H9 (cell line): ENCODE measurements around the gene MT4. TPM values are rescaled to one million over a fixed set of nuclear protein-coding genes. Genes with fewer than 3 reads are reported as not detected.

Experiments used
- DNase-seq: peaks from one replicate; pipeline ENCODE4 v3.0.0-alpha.2; 2017
- H2AFZ ChIP-seq: one replicate; pipeline ENCODE4 v1.6.1; 2013; ENCODE audit warnings: mild to moderate bottlenecking, low read length, control low read depth, moderate library complexity
- H2AK5ac ChIP-seq: 2 replicates; pipeline ENCODE4 v1.6.1; 2013; ENCODE audit warnings: low read length, control low read depth, mixed read lengths; ENCODE audit not compliant: insufficient read length
- H2BK120ac ChIP-seq: one replicate; pipeline ENCODE4 v1.6.1; 2013; ENCODE audit warnings: low read depth, mild to moderate bottlenecking, low read length, control low read depth, inconsistent platforms; ENCODE audit not compliant: poor library complexity, severe bottlenecking
- H2BK12ac ChIP-seq: 2 replicates; pipeline ENCODE4 v1.6.1; 2013; ENCODE audit warnings: low read length, control low read depth, mixed read lengths, low read depth; ENCODE audit not compliant: insufficient read length
- H2BK15ac ChIP-seq: 2 replicates; pipeline ENCODE4 v1.6.1; 2013; ENCODE audit warnings: low read depth, low read length, control low read depth
- H2BK20ac ChIP-seq: one replicate; pipeline ENCODE4 v1.6.1; 2013; ENCODE audit warnings: low read depth, mild to moderate bottlenecking, low read length, control low read depth, inconsistent platforms; ENCODE audit not compliant: poor library complexity, severe bottlenecking
- H2BK5ac ChIP-seq: 2 replicates; pipeline ENCODE4 v1.6.1; 2013; ENCODE audit warnings: low read length, control low read depth, mixed read lengths; ENCODE audit not compliant: insufficient read length
- H3K14ac ChIP-seq: 2 replicates; pipeline ENCODE4 v1.6.1; 2013; ENCODE audit warnings: low read length, control low read depth; ENCODE audit not compliant: insufficient read depth
- H3K18ac ChIP-seq: 2 replicates; pipeline ENCODE4 v1.6.1; 2013; ENCODE audit warnings: low read depth, mild to moderate bottlenecking, mixed read lengths, low read length, control low read depth; ENCODE audit not compliant: insufficient read length
- H3K23ac ChIP-seq: 2 replicates; pipeline ENCODE4 v1.6.1; 2013; ENCODE audit warnings: low read length, control low read depth, mixed read lengths, low read depth; ENCODE audit not compliant: insufficient read length
- H3K23me2 ChIP-seq: 2 replicates; pipeline ENCODE4 v1.6.1; 2013; ENCODE audit warnings: low read depth, mild to moderate bottlenecking, mixed read lengths, low read length, control low read depth; ENCODE audit not compliant: insufficient read length, poor library complexity, severe bottlenecking
- H3K27ac ChIP-seq: 2 replicates; pipeline ENCODE4 v1.5.1; 2013; ENCODE audit warnings: low read length, control low read depth, mixed read lengths, low read depth; ENCODE audit not compliant: insufficient read length
- H3K27me3 ChIP-seq: 2 replicates; pipeline ENCODE4 v1.6.1; 2013; ENCODE audit warnings: low read length, control low read depth, inconsistent platforms; ENCODE audit not compliant: insufficient read depth
- H3K4ac ChIP-seq: 2 replicates; pipeline ENCODE4 v1.6.1; 2013; ENCODE audit warnings: low read depth, mild to moderate bottlenecking, control low read depth, inconsistent platforms, low read length, moderate library complexity
- H3K4me1 ChIP-seq: 2 replicates; pipeline ENCODE4 v1.6.1; 2013; ENCODE audit warnings: low read length, control low read depth, inconsistent platforms; ENCODE audit not compliant: insufficient read depth
- H3K4me2 ChIP-seq: 2 replicates; pipeline ENCODE4 v1.6.1; 2013; ENCODE audit warnings: low read length, control low read depth, mixed read lengths; ENCODE audit not compliant: insufficient read length, insufficient read depth
- H3K56ac ChIP-seq: 2 replicates; pipeline ENCODE4 v1.6.1; 2013; ENCODE audit warnings: low read depth, mild to moderate bottlenecking, mixed read lengths, low read length, control low read depth; ENCODE audit not compliant: insufficient read length
- H3K79me1 ChIP-seq: 2 replicates; pipeline ENCODE4 v1.6.1; 2013; ENCODE audit warnings: low read depth, mild to moderate bottlenecking, moderate library complexity, low read length, control low read depth, inconsistent platforms; ENCODE audit not compliant: insufficient read depth, poor library complexity, severe bottlenecking
- H3K79me2 ChIP-seq: 2 replicates; pipeline ENCODE4 v1.6.1; 2013; ENCODE audit warnings: low read length, control low read depth, inconsistent platforms; ENCODE audit not compliant: insufficient read depth
- H3K9ac ChIP-seq: 2 replicates; pipeline ENCODE4 v1.6.1; 2013; ENCODE audit warnings: low read length, control low read depth, mixed read lengths; ENCODE audit not compliant: insufficient read length; ENCODE audit errors: extremely low read depth
- H3K9me3 ChIP-seq: one replicate; pipeline ENCODE4 v1.6.1; 2013; ENCODE audit warnings: low read depth, low read length, inconsistent platforms; ENCODE audit not compliant: control insufficient read depth
- H3T11ph ChIP-seq: one replicate; pipeline ENCODE4 v1.6.1; 2013; ENCODE audit warnings: mild to moderate bottlenecking, low read length, control low read depth, inconsistent platforms
- H4K20me1 ChIP-seq: one replicate; pipeline ENCODE4 v1.6.1; 2013; ENCODE audit not compliant: control insufficient read depth, insufficient read length, insufficient read depth
- H4K5ac ChIP-seq: 2 replicates; pipeline ENCODE4 v1.6.1; 2013; ENCODE audit warnings: low read depth, mild to moderate bottlenecking, mixed read lengths, low read length, control low read depth; ENCODE audit not compliant: insufficient read length
- H4K8ac ChIP-seq: replicated peaks from 2 replicates; pipeline ENCODE4 v1.6.1; 2013; ENCODE audit warnings: low read length, control low read depth, mixed read lengths, low read depth; ENCODE audit not compliant: insufficient read length
- H4K91ac ChIP-seq: 2 replicates; pipeline ENCODE4 v1.6.1; 2013; ENCODE audit warnings: low read depth, mild to moderate bottlenecking, moderate library complexity, mixed read lengths, low read length, control low read depth; ENCODE audit not compliant: insufficient read length
- H3K27ac Mint-ChIP-seq, 3 experiments: 2 replicates in 2 of 3; 3 replicates in 1 of 3; pipeline ENCODE4 v1.8.0; 2020 to 2021; ENCODE audit warnings: mixed read lengths in 3 of 3, mild to moderate bottlenecking in 1 of 3, moderate library complexity in 1 of 3
- H3K27me3 Mint-ChIP-seq: 2 replicates; pipeline ENCODE4 v1.8.0; 2021; ENCODE audit warnings: low read depth, mild to moderate bottlenecking, moderate library complexity, mixed read lengths
- H3K36me3 Mint-ChIP-seq, 3 experiments: 2 replicates in 2 of 3; 3 replicates in 1 of 3; pipeline ENCODE4 v1.8.0; 2020 to 2021; ENCODE audit warnings: low read depth in 3 of 3, mixed read lengths in 3 of 3; ENCODE audit not compliant: insufficient read depth in 1 of 3
- H3K4me1 Mint-ChIP-seq, 2 experiments: 2 replicates each; pipeline ENCODE4 v1.8.0; 2020; ENCODE audit warnings: mixed read lengths in 2 of 2
- H3K4me3 Mint-ChIP-seq, 2 experiments: 2 replicates in 1 of 2; 3 replicates in 1 of 2; pipeline ENCODE4 v1.8.0; 2020 to 2021; ENCODE audit warnings: mild to moderate bottlenecking in 2 of 2, mixed read lengths in 2 of 2, moderate library complexity in 1 of 2
- H3K9me3 Mint-ChIP-seq, 2 experiments: 2 replicates in 1 of 2; 3 replicates in 1 of 2; pipeline ENCODE4 v1.8.0; 2020; ENCODE audit warnings: mild to moderate bottlenecking in 2 of 2, mixed read lengths in 2 of 2, moderate library complexity in 1 of 2
- WGBS: extraction: QIAGEN DNeasy Blood & Tissue Kit; methylation state at CpG from one replicate; pipeline ENCODE4 v1.1.7; 2013; ENCODE audit warnings: missing lambda C conversion rate, low lambda C conversion rate, mixed read lengths; ENCODE audit not compliant: insufficient read length; ENCODE audit errors: extremely low coverage; 5-methylcytosine and 5-hydroxymethylcytosine counted together
- total RNA-seq: library from RNA; stranded (reverse); gene quantifications from 2 replicates; pipeline ENCODE4 v1.2.1, GENCODE V29; 2021
- TF ChIP-seq, protein P1 (sequence below): fragments of 200-600 bp; sonication (generic); conservative IDR thresholded peaks from 3 replicates; pipeline ENCODE4 v1.8.0; 2021; ENCODE audit warnings: antibody characterized with exemption, mild to moderate bottlenecking

MT4 gene
- total RNA-seq, 1 experiment from 2014 or later: not detected

GRCh38 chr16:56589141-56590039, 24.5 kb downstream of the MT4 start, which contains the start of gene MT3:
TSS of gene MT3 (plus strand) at chr16:56589528. CDS start at chr16:56589591, 63 bp downstream.
- no peak within 1 kb of the TSS for H2BK12ac ChIP-seq
- Mint-ChIP-seq H3K4me1 (peaks cover 6 to 13% of the 10 kb centered on the region in 2 experiments), H3K36me3 (no peaks in the 10 kb centered on the region), H3K9me3 (no peaks in the 10 kb centered on the region; a peak in 2 of 5 replicates), H3K4me3 (peak within 1 kb of the TSS; percentile 67 to 82), H3K27ac (no peak within 1 kb of the TSS), H3K27me3 (peaks cover 97% of the 10 kb centered on the region)
- no peak within 1 kb of the TSS for H2AK5ac ChIP-seq
- no peaks in the 10 kb centered on the region for H3K9me3 ChIP-seq
- TF ChIP-seq, protein P1, sequence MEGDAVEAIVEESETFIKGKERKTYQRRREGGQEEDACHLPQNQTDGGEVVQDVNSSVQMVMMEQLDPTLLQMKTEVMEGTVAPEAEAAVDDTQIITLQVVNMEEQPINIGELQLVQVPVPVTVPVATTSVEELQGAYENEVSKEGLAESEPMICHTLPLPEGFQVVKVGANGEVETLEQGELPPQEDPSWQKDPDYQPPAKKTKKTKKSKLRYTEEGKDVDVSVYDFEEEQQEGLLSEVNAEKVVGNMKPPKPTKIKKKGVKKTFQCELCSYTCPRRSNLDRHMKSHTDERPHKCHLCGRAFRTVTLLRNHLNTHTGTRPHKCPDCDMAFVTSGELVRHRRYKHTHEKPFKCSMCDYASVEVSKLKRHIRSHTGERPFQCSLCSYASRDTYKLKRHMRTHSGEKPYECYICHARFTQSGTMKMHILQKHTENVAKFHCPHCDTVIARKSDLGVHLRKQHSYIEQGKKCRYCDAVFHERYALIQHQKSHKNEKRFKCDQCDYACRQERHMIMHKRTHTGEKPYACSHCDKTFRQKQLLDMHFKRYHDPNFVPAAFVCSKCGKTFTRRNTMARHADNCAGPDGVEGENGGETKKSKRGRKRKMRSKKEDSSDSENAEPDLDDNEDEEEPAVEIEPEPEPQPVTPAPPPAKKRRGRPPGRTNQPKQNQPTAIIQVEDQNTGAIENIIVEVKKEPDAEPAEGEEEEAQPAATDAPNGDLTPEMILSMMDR: peak; percentile 31; the same call in 2 of the 3 replicates
- H2BK15ac ChIP-seq: no peak within 1 kb of the TSS
- H3K4me2 ChIP-seq: peak within 1 kb of the TSS; percentile 73
- H2AFZ ChIP-seq: no peak within 1 kb of the TSS
- no peaks in the 10 kb centered on the region for H3K4me1 ChIP-seq
- H4K8ac ChIP-seq: no peak within 1 kb of the TSS
- H2BK120ac ChIP-seq: no peak within 1 kb of the TSS
- H3K56ac ChIP-seq: no peak within 1 kb of the TSS
- H3K4ac ChIP-seq: no peak within 1 kb of the TSS
- no peaks in the 10 kb centered on the region for H3K79me1 ChIP-seq
- H3K14ac ChIP-seq: no peak within 1 kb of the TSS
- H3T11ph ChIP-seq: no peak within 1 kb of the TSS
- H3K79me2 ChIP-seq: no peaks in the 10 kb centered on the region
- H3K23ac ChIP-seq: no peak within 1 kb of the TSS
- peak; percentile 74 for DNase-seq
- H3K27me3 ChIP-seq: peaks cover 25% of the 10 kb centered on the region; the same call in 1 of the 2 replicates
- no peak within 1 kb of the TSS for H3K27ac ChIP-seq
- H2BK20ac ChIP-seq: no peak within 1 kb of the TSS
- no peak within 1 kb of the TSS for H4K91ac ChIP-seq
- H4K5ac ChIP-seq: no peak within 1 kb of the TSS
- H2BK5ac ChIP-seq: no peak within 1 kb of the TSS
- H4K20me1 ChIP-seq: peaks cover 3% of the 10 kb centered on the region
- peaks cover 8% of the 10 kb centered on the region for H3K23me2 ChIP-seq
- no CpG with 5 or more reads among the region's 87 CpGs for WGBS
- no peak within 1 kb of the TSS for H3K9ac ChIP-seq
- H3K18ac ChIP-seq: no peak within 1 kb of the TSS
